AG04450 (cell line): ENCODE measurements around the gene POLR3E. TPM values are rescaled to one million over a fixed set of nuclear protein-coding genes. Genes with fewer than 3 reads are reported as not detected.
"Not testable (repeated sequence)": the region's sequence is repeated elsewhere in the genome, so short reads cannot be mapped to it uniquely, and the experiment has no call there.

ENCODE experiments used
- CTCF ChIA-PET: fragments of 300-600, 350-600 bp; formaldehyde crosslinking; extraction: SDS; loops from one replicate; lab custom pipeline; 2022; ENCODE audit warnings: antibody characterized with exemption, inconsistent platforms; lab: Charles Lee
- POLR2A ChIA-PET: fragments of 350-600 bp; formaldehyde crosslinking; extraction: SDS; loops from one replicate; lab custom pipeline; 2021; ENCODE audit warnings: antibody characterized with exemption, inconsistent platforms; lab: Yijun Ruan, JAX
- DNase-seq: peaks from one replicate; pipeline ENCODE4 v3.0.0-alpha.2; 2011; ENCODE audit warnings: low read depth, low spot score
- H3K27ac ChIP-seq: one replicate; pipeline ENCODE4 v1.5.1; 2012; ENCODE audit warnings: low read depth, low read length, control low read depth
- H3K27me3 ChIP-seq: one replicate; pipeline ENCODE4 v1.6.0; 2012; ENCODE audit warnings: low read length; ENCODE audit not compliant: control insufficient read depth, insufficient read depth
- H3K4me3 ChIP-seq: 2 replicates; pipeline ENCODE4 v1.5.1; 2011; ENCODE audit warnings: mild to moderate bottlenecking, low read depth, low read length, control low read depth
- H3K9me3 ChIP-seq: 2 replicates; pipeline ENCODE4 v1.5.1; 2012; ENCODE audit warnings: low read length; ENCODE audit not compliant: control insufficient read depth, insufficient read depth
- polyA plus RNA-seq: library from polyadenylated mRNA; depleted of rRNA; stranded (reverse); fragments of >200 nt; gene quantifications from 2 replicates; pipeline ENCODE4 v1.2.3, GENCODE V29; 2011
- TF ChIP-seq, protein P1 (sequence below): IDR thresholded peaks from 2 replicates; pipeline ENCODE4 v1.5.1; 2011; ENCODE audit warnings: low read depth, low read length, control low read depth, inconsistent platforms

The POLR3E gene
- polyA plus RNA-seq, 1 experiment, result 32.0 TPM

DNA sequence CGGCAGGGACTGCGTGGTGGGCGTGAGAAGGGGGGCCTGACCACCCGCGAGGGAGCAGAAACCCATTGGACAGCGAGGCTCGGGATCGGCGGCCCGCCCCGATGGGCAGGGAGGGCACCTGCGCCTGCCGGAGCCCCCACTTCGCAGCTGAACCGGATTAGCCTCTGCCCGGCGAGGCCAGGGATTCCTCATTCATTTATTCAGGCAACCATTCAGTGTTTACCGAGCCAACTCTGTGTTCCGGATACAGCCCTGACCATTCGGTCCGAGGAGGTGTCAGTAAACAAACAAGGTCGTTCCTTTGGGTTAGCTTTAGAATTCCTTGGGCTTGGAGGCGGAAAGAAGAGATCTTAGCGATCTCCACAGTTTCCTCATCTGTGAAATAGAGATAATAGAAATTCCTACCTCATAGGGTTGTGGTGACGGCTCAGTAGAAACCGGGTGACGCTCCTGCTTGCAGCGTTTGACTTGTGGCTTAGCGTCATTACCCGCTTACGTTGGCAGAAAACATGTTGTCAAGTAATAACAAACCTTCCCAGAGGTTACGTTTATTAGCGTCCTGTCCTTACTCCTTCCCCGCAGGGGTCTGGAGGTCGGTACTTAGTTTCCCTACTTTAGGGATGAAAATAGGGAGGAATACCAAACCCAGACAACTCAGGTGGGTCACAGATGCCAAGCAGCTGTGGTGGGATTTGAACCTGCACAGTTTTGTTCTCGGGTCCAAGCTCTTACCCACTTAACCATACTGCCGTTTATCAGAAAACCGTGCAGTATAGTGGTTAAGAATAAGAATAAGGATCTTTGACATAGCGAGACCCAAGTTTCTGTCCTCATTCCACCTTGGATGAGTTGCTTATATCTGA is 893 bp downstream of the POLR3E start:
- TF ChIP-seq, protein P1, sequence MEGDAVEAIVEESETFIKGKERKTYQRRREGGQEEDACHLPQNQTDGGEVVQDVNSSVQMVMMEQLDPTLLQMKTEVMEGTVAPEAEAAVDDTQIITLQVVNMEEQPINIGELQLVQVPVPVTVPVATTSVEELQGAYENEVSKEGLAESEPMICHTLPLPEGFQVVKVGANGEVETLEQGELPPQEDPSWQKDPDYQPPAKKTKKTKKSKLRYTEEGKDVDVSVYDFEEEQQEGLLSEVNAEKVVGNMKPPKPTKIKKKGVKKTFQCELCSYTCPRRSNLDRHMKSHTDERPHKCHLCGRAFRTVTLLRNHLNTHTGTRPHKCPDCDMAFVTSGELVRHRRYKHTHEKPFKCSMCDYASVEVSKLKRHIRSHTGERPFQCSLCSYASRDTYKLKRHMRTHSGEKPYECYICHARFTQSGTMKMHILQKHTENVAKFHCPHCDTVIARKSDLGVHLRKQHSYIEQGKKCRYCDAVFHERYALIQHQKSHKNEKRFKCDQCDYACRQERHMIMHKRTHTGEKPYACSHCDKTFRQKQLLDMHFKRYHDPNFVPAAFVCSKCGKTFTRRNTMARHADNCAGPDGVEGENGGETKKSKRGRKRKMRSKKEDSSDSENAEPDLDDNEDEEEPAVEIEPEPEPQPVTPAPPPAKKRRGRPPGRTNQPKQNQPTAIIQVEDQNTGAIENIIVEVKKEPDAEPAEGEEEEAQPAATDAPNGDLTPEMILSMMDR, result no peak
- ChIA-PET CTCF (interaction anchor here (0.7 to 1.5 kb wide), 4 partner anchors 93 to 106 kb away, joined by 3 to 7 read pairs (median 4); no protein-coding TSS in a partner anchor), POLR2A (interaction anchor here (0.6 to 1.7 kb wide), 4 partner anchors 11 to 273 kb away, joined by 3 to 8 read pairs (median 6); partner anchors contain the start of gene EEF2K)
- Histone ChIP-seq H3K27me3 (no peaks in the 10 kb centered on the region), H3K9me3 (no peaks in the 10 kb centered on the region; the same call in 1 of the 2 replicates), H3K27ac (peak overlapping the region; percentile 95), H3K4me3 (peak overlapping the region; percentile 84)
- peak; percentile 87 for DNase-seq

DNA sequence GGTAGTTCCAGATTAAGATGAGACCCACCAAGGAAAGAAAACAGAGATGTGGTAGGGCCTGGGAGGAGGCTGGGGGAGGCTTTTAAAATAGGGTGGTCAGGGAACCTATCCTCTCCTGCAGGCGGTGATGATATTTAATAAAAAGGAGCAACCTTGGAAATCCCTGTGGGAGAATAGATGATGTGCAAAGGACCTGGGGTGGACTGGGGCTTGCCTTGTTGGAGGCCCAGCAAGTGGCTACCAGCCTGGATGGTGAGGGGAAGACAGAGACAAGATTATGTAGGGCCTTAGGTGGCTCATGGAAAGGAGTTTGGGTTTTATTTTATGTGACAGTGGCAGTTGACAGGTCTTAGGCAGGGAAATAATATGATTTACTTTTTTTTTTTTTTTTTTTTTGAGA is 1.8 kb downstream of the POLR3E start:
- Histone ChIP-seq H3K27me3 (no peaks in the 10 kb centered on the region), H3K9me3 (no peaks in the 10 kb centered on the region; the same call in 1 of the 2 replicates), H3K27ac (no peak overlapping the region), H3K4me3 (no peak overlapping the region)
- DNase-seq, result no peak
- ChIA-PET POLR2A (interaction anchor here (0.6 to 1.7 kb wide), 3 partner anchors 10 to 274 kb away, joined by 3 to 8 read pairs (median 4); partner anchors contain the start of gene EEF2K), CTCF (interaction anchor here (1.4 to 2.2 kb wide), 3 partner anchors 94 to 107 kb away, joined by 4 to 35 read pairs (median 14); no protein-coding TSS in a partner anchor)
- TF ChIP-seq, protein P1, result no peak

DNA sequence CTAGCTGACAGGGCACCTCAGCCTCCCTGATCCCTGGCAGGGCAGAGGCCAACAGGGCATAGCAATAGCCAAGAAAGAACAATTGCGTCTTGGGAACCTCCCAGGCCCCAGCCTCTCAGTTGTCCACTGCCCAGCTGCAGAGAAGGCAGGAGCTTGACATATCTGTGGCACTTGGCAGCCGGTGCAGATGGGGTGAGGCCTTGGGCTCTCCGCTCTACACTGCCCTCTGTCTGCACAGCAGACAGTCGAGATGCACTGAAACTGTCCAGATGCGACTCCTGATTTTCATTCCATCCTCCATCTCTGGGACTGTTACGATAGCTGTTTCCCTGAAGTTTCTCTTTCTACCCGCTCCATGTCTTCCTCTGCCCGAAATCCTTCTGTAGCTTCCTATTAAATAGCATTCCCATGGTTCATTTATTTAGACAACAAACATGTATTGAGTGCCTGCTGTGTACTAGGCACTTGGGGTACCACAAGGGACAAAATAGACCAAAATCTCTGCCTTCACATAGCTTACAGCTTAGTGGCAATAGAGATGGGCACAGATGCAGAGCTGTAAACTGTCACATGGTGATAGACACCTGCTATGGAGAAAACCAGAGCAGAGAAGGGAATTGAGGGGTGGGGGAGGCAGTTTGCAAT is 3.3 kb downstream of the POLR3E start:
- Histone ChIP-seq H3K4me3 (no peak overlapping the region), H3K27me3 (no peaks in the 10 kb centered on the region), H3K9me3 (no peaks in the 10 kb centered on the region; the same call in 1 of the 2 replicates), H3K27ac (no peak overlapping the region)
- POLR2A ChIA-PET, result no interaction called here
- TF ChIP-seq, protein P1, result peak; percentile 78
- DNase-seq, result peak; percentile 30
- CTCF ChIA-PET, result interaction anchor here (0.6 to 2.2 kb wide), 34 partner anchors 9 to 1343 kb away, joined by 3 to 35 read pairs (median 4); partner anchors contain the start of gene EEF2K

DNA sequence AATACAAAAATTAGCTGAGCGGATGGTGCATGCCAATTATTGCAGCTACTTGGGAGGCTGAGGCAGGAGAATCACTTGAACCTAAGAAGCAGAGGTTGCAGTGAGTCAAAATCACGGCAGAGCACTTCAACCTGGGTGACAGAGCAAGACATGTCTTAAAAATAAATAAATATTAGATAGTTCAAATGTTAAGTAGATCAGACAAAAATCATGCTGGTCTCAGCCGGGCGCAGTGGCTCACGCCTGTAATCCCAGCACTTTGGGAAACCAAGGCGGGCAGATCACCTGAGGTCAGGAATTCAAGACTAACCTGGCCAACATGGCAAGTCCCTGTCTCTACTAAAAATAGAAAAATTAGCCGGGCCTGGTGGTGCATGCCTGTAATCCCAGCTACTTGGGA is 4.2 kb downstream of the POLR3E start:
- DNase-seq, H3K27me3 ChIP-seq, H3K27ac ChIP-seq, POLR2A ChIA-PET, H3K4me3 ChIP-seq, H3K9me3 ChIP-seq: not testable (repeated sequence)
- CTCF ChIA-PET, result interaction anchor here (1.1 to 2.2 kb wide), 11 partner anchors 11 to 109 kb away, joined by 3 to 35 read pairs (median 6); partner anchors contain the start of gene EEF2K

DNA sequence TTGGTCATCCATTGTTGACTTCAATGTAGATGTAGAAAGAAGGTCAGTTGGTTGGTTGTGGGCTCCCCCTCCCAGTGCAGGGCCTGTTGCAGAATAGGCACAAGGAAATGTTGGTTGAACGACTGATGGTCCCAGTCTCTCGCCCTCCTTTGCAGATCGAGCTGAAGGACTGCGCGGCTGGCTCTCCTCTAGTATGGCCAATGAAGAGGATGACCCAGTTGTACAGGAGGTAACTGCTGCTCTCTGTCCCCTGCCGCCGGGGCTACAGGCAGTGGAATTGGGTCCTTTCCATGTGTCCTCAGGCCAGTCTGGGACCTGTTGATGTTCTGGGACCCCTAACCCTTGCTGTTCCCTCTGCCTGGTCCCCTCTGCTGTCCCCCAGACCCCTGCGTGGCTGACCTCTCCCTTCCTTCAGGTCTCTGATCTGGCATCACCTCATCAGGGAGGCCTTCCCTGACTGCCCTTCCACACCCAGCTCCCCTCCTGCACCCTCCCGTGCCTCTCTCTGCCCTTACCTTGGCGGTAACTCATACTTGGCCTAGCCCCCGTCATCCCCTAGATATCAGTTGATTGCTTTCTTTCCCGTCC is 5.7 kb downstream of the POLR3E start:
- Histone ChIP-seq H3K9me3 (no peaks in the 10 kb centered on the region; the same call in 1 of the 2 replicates), H3K27ac (no peak overlapping the region), H3K4me3 (no peak overlapping the region), H3K27me3 (no peaks in the 10 kb centered on the region)
- TF ChIP-seq, protein P1, result no peak
- ChIA-PET POLR2A (no interaction called here), CTCF (interaction anchor here (0.8 kb wide), 1 partner anchor 12 kb away, joined by 3 read pairs; no protein-coding TSS in a partner anchor)
- no peak for DNase-seq
